Coronary artery (tissue), 2 donors: ENCODE results near the gene KIF23.
A peak's percentile ranks its signal among the peaks of the same experiment; 100 is the strongest.

ENCODE experiments used
- DNase-seq: peaks from one replicate; pipeline ENCODE4 v3.0.0-alpha.2; 2017; ENCODE audit warnings: low spot score
- H3K27ac ChIP-seq, 2 donors: fragments of 200-600 bp; sonication (generic); one replicate each; pipeline ENCODE4 v1.5.1; 2016 to 2019
- H3K4me3 ChIP-seq: fragments of 200-600 bp; sonication (generic); 2 replicates; pipeline ENCODE4 v1.5.1; 2016; ENCODE audit warnings: mild to moderate bottlenecking, moderate library complexity
- CTCF ChIP-seq: fragments of 200-600 bp; sonication (generic); IDR thresholded peaks from one replicate; pipeline ENCODE4 v1.5.1; 2019; ENCODE audit warnings: antibody characterized with exemption

The KIF23 gene

GRCh38 chr15:69490356-69491037 lies 76.3 kb downstream of the KIF23 start:
- H3K27ac ChIP-seq = peak overlapping the region in 1 of 2 donors; percentile 37
- no peak overlapping the region for H3K4me3 ChIP-seq
- DNase-seq = peak; percentile 58
- TF ChIP-seq CTCF = no peak

- DNase-seq = peak; percentile 73
- H3K4me3 ChIP-seq = no peak overlapping the region
- TF ChIP-seq CTCF = no peak
- peak overlapping the region in 1 of 2 donors; percentile 37 for H3K27ac ChIP-seq
These were observed 76.9 kb downstream of the KIF23 start for GRCh38 chr15:69491038-69491505.

- no peak overlapping the region for H3K4me3 ChIP-seq
- peak; percentile 24 for DNase-seq
- H3K27ac ChIP-seq = no peak overlapping the region
- no peak for TF ChIP-seq CTCF
These were observed 79.3 kb downstream of the KIF23 start for GRCh38 chr15:69493406-69493805.

GRCh38 chr15:69496001-69496400 lies 81.9 kb downstream of the KIF23 start:
- no peak overlapping the region for H3K27ac ChIP-seq
- DNase-seq = no peak
- no peak for TF ChIP-seq CTCF
- H3K4me3 ChIP-seq = no peak overlapping the region

GRCh38 chr15:69497076-69497475 lies 82.9 kb downstream of the KIF23 start:
- Histone ChIP-seq H3K27ac (no peak overlapping the region), H3K4me3 (no peak overlapping the region)
- DNase-seq = no peak
- TF ChIP-seq CTCF = no peak

GRCh38 chr15:69497667-69498066 lies 83.5 kb downstream of the KIF23 start:
- DNase-seq = no peak
- H3K4me3 ChIP-seq = no peak overlapping the region
- no peak overlapping the region for H3K27ac ChIP-seq
- TF ChIP-seq CTCF = no peak
